Measurements from ENCODE around the gene C6orf52. TPM values are rescaled to one million over a fixed set of nuclear protein-coding genes. Genes with fewer than 3 reads are reported as not detected.

C6orf52 gene
- total RNA-seq, 2 donors from 2014 or later = not detected

DNA sequence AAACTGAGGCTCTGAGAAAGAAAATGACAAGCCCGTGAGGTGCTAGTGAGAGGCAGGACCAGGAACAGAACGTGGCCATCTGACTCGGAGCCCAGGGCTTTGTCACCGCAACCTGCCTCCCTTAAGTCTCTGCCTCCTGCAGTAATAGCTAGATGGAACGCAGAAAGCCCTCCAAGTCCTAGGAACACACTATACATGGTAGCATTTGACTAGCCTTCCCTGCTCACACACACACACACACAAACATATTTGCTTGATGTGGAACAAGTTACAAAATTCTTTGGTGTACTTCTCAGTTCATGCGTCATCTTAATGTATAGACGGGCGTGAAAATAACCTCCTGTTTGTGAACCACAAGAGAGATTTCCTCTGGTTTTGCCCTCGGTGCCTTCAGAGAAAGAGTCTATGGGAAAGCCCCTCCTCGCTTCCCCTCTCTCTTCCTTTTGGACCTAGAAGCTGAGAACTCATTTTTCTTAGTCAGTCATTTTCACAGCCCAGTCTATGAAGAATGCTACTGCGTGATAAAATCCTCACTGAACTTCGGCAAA lies 38.8 kb downstream of the C6orf52 start:
- no peak overlapping the region for H3K4me3 Mint-ChIP-seq
- H3K4me1 Mint-ChIP-seq = no peaks in the 10 kb centered on the region
- H3K27ac Mint-ChIP-seq = no peak overlapping the region
- peaks cover 11% of the 10 kb centered on the region for H3K27me3 Mint-ChIP-seq
- ATAC-seq (replicated peaks) = peak; percentile 59
- no peaks in the 10 kb centered on the region for H3K9me3 Mint-ChIP-seq
- no peaks in the 10 kb centered on the region for H3K36me3 Mint-ChIP-seq (ENCODE audit: low read depth)

DNA sequence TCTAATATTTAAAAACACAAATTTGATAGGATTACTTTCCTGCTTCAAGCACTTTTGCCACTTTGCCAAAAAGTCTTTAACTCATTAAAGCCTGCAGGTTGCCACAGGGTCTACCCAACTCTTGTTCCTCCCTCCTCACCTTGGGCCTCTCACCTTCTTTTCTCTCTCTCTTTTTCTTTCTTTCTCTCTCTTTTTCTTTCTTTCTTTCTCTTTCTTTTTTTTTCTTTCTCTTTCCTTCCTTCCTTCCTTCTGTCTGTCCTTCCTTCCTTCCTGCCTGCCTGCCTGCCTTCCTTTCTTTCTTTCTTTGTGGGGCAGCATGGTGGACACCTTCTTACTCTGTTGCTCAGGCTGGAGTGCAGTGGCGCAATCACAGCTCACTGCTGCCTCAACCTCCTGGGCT lies 50.2 kb downstream of the C6orf52 start:
- Mint-ChIP-seq H3K36me3 (ENCODE audit: low read depth) (no peaks in the 10 kb centered on the region), H3K9me3 (no peaks in the 10 kb centered on the region), H3K4me1 (no peaks in the 10 kb centered on the region), H3K27ac (no peak overlapping the region), H3K4me3 (no peak overlapping the region), H3K27me3 (peaks cover 4% of the 10 kb centered on the region)
- no peak for ATAC-seq (replicated peaks)

DNA sequence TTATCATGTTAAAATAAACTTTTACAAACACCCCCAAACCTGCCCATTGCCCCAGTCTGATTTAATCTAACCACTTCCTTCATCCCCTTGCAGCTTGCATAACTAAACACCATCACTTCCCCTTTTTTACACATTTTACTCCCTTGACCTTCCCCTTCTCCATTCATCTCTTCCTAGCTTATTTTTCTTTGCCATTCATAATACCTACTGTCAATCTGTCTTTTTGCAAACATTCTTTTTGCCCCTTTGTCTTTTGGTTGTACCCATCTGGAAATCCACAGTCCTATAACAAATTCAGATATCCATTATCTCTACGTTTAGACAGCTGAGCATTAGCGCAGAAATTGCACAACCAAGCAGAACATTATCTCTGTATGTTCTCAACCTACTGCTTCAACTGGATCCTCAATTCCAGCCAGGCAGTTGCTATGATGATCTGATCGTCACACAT lies 51.2 kb downstream of the C6orf52 start:
- ATAC-seq (replicated peaks) = no peak
- no peak overlapping the region for H3K4me3 Mint-ChIP-seq
- H3K9me3 Mint-ChIP-seq = no peaks in the 10 kb centered on the region
- peaks cover 4% of the 10 kb centered on the region for H3K27me3 Mint-ChIP-seq
- no peak overlapping the region for H3K27ac Mint-ChIP-seq
- H3K4me1 Mint-ChIP-seq = no peaks in the 10 kb centered on the region
- H3K36me3 Mint-ChIP-seq (ENCODE audit: low read depth) = no peaks in the 10 kb centered on the region

GRCh38 chr6:10641528-10641927 lies 52.9 kb downstream of the C6orf52 start:
- H3K4me1 Mint-ChIP-seq = no peaks in the 10 kb centered on the region
- no peak overlapping the region for H3K27ac Mint-ChIP-seq
- H3K36me3 Mint-ChIP-seq (ENCODE audit: low read depth) = no peaks in the 10 kb centered on the region
- H3K9me3 Mint-ChIP-seq = no peaks in the 10 kb centered on the region
- H3K27me3 Mint-ChIP-seq = peaks cover 4% of the 10 kb centered on the region
- ATAC-seq (replicated peaks) = no peak
- no peak overlapping the region for H3K4me3 Mint-ChIP-seq

- ATAC-seq (replicated peaks) = no peak
- no peak overlapping the region for H3K27ac Mint-ChIP-seq
- H3K36me3 Mint-ChIP-seq (ENCODE audit: low read depth) = no peaks in the 10 kb centered on the region
- no peaks in the 10 kb centered on the region for H3K9me3 Mint-ChIP-seq
- peaks cover 4% of the 10 kb centered on the region for H3K27me3 Mint-ChIP-seq
- no peaks in the 10 kb centered on the region for H3K4me1 Mint-ChIP-seq
- H3K4me3 Mint-ChIP-seq = no peak overlapping the region
These were observed 54.0 kb downstream of the C6orf52 start for GRCh38 chr6:10640412-10640811.

- H3K9me3 Mint-ChIP-seq = no peaks in the 10 kb centered on the region
- no peaks in the 10 kb centered on the region for H3K36me3 Mint-ChIP-seq (ENCODE audit: low read depth)
- no peaks in the 10 kb centered on the region for H3K27me3 Mint-ChIP-seq
- no peak overlapping the region for H3K27ac Mint-ChIP-seq
- ATAC-seq (replicated peaks) = peak; percentile 99
- no peak overlapping the region for H3K4me3 Mint-ChIP-seq
- H3K4me1 Mint-ChIP-seq = no peaks in the 10 kb centered on the region
These were observed 61.2 kb downstream of the C6orf52 start for GRCh38 chr6:10633216-10633615.

GRCh38 chr6:10630178-10630577 lies 64.2 kb downstream of the C6orf52 start:
- no peak for ATAC-seq (replicated peaks)
- Mint-ChIP-seq H3K4me1 (no peaks in the 10 kb centered on the region), H3K9me3 (peaks cover under 1% of the 10 kb centered on the region), H3K36me3 (ENCODE audit: low read depth) (no peaks in the 10 kb centered on the region), H3K27me3 (no peaks in the 10 kb centered on the region), H3K4me3 (no peak overlapping the region), H3K27ac (no peak overlapping the region)

DNA sequence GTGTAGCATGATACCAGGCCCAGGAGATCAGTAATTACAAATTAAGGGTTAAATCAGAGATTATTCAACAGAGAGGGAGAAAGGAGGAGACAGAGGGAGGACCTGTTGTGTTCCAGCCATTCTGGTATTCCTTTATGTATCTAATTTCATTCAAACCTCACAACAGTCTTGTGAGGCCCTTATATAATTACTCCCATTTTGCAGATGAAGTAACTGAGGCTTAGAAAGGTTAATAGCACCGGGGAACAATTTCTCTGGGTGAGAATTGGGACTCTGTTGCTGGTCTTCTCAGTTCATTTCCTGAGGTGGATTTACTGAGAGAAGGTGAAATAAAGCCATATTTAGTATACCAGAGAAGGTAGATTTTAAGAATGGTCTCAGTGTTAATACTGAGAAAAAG lies 66.6 kb downstream of the C6orf52 start:
- no peaks in the 10 kb centered on the region for H3K27me3 Mint-ChIP-seq
- no peak overlapping the region for H3K4me3 Mint-ChIP-seq
- H3K4me1 Mint-ChIP-seq = no peaks in the 10 kb centered on the region
- H3K27ac Mint-ChIP-seq = no peak overlapping the region
- H3K36me3 Mint-ChIP-seq (ENCODE audit: low read depth) = no peaks in the 10 kb centered on the region
- no peak for ATAC-seq (replicated peaks)
- H3K9me3 Mint-ChIP-seq = peaks cover 3% of the 10 kb centered on the region

- peaks cover 3% of the 10 kb centered on the region for H3K9me3 Mint-ChIP-seq
- no peak overlapping the region for H3K27ac Mint-ChIP-seq
- peaks cover 7% of the 10 kb centered on the region for H3K36me3 Mint-ChIP-seq (ENCODE audit: low read depth)
- no peaks in the 10 kb centered on the region for H3K27me3 Mint-ChIP-seq
- H3K4me3 Mint-ChIP-seq = no peak overlapping the region
- no peaks in the 10 kb centered on the region for H3K4me1 Mint-ChIP-seq
- no peak for ATAC-seq (replicated peaks)
These were observed 68.2 kb downstream of the C6orf52 start for GRCh38 chr6:10626154-10626741.

GRCh38 chr6:10624836-10625235 lies 69.6 kb downstream of the C6orf52 start:
- Mint-ChIP-seq H3K36me3 (ENCODE audit: low read depth) (peaks cover 10% of the 10 kb centered on the region), H3K4me1 (no peaks in the 10 kb centered on the region), H3K9me3 (peaks cover 3% of the 10 kb centered on the region), H3K27me3 (no peaks in the 10 kb centered on the region), H3K4me3 (no peak overlapping the region), H3K27ac (no peak overlapping the region)
- ATAC-seq (replicated peaks) = no peak

GRCh38 chr6:10621847-10622246 lies 72.6 kb downstream of the C6orf52 start:
- Mint-ChIP-seq H3K4me1 (no peaks in the 10 kb centered on the region), H3K4me3 (no peak overlapping the region), H3K36me3 (ENCODE audit: low read depth) (peaks cover 10% of the 10 kb centered on the region), H3K9me3 (peaks cover 3% of the 10 kb centered on the region), H3K27ac (no peak overlapping the region), H3K27me3 (no peaks in the 10 kb centered on the region)
- no peak for ATAC-seq (replicated peaks)

Other genes with a start within 250 kb of the C6orf52 start
- gene GCNT2, start 173.3 kb downstream of the C6orf52 start, total RNA-seq = under 1 TPM; 0.64 to 0.73 TPM
- 10 to 100 TPM; 13.7 to 27.4 TPM for gene PAK1IP1, start 356 bp upstream of the C6orf52 start, total RNA-seq
- 10 to 100 TPM; 52.6 to 64.1 TPM for gene TMEM14C, start 28.5 kb upstream of the C6orf52 start, total RNA-seq
- gene TMEM14B, start 53.2 kb upstream of the C6orf52 start, total RNA-seq = 100 to 1,000 TPM in 1 of 2 donors, 10 to 100 TPM in 1; 90.4 to 109 TPM
- gene MAK, start 143.9 kb upstream of the C6orf52 start, total RNA-seq = 1 to 10 TPM in 1 of 2 donors, under 1 TPM in 1; 0.84 to 1.1 TPM
- not detected for gene GCM2, start 187.4 kb upstream of the C6orf52 start, total RNA-seq
- under 1 TPM in 1 of 2 donors, not detected in 1; 0.50 TPM for gene SYCP2L, start 192.4 kb upstream of the C6orf52 start, total RNA-seq